ENCODE measurements around the gene ACVR2B. TPM values are rescaled to one million over a fixed set of nuclear protein-coding genes. Genes with fewer than 3 reads are reported as not detected.

ACVR2B gene
- total RNA-seq, 2 donors from 2014 or later: 6.6 to 6.7 TPM

DNA sequence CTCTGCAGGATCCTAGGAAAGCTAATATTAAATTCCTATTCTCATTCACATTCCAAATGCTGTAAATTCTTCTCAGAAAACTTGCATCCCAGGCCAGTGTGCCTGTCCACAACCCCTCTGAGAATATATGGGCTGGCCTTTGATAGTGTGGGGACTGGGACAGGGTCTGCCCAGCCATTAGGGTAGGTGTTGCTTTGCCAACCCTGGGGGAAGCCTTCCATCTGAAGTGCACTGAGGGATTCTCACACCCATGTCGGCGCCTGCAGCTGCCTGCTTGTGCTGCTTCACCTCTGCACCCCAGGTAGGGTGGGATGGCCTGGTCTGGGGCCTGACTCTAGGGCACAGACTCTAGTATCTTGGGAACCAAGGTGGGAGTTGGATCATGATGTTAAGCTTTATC is 27.2 kb downstream of the ACVR2B start:
- peaks cover 10% of the 10 kb centered on the region for H3K4me1 Mint-ChIP-seq
- H3K27me3 Mint-ChIP-seq: no peaks in the 10 kb centered on the region
- peaks cover 3% of the 10 kb centered on the region for H3K36me3 Mint-ChIP-seq (ENCODE audit: low read depth)
- H3K9me3 ChIP-seq (ENCODE audit: control insufficient read depth, low read length, poor library complexity, severe bottlenecking): no peaks in the 10 kb centered on the region
- DNase-seq (no peak), ATAC-seq (no peak)
- H3K4me3 Mint-ChIP-seq: no peak overlapping the region
- H3K27ac Mint-ChIP-seq: no peak overlapping the region

DNA sequence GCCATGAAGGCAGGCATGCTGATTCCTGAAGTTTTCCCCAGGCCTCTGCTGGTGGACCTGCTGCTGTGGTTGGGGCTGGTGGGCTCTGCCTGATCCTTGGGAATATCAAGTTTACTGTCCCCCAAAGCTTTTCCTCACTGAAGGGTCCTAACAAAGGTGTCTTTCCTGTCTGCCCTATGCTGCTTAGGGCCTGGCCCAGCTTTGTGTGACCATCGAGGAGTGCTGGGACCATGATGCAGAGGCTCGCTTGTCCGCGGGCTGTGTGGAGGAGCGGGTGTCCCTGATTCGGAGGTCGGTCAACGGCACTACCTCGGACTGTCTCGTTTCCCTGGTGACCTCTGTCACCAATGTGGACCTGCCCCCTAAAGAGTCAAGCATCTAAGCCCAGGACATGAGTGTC is 29.3 kb downstream of the ACVR2B start:
- DNase-seq (no peak), ATAC-seq (no peak)
- H3K27ac Mint-ChIP-seq: no peak overlapping the region
- no peaks in the 10 kb centered on the region for H3K9me3 ChIP-seq (ENCODE audit: control insufficient read depth, low read length, poor library complexity, severe bottlenecking)
- H3K27me3 Mint-ChIP-seq: no peaks in the 10 kb centered on the region
- peaks cover 3% of the 10 kb centered on the region for H3K36me3 Mint-ChIP-seq (ENCODE audit: low read depth)
- peaks cover 9% of the 10 kb centered on the region for H3K4me1 Mint-ChIP-seq
- H3K4me3 Mint-ChIP-seq: no peak overlapping the region

DNA sequence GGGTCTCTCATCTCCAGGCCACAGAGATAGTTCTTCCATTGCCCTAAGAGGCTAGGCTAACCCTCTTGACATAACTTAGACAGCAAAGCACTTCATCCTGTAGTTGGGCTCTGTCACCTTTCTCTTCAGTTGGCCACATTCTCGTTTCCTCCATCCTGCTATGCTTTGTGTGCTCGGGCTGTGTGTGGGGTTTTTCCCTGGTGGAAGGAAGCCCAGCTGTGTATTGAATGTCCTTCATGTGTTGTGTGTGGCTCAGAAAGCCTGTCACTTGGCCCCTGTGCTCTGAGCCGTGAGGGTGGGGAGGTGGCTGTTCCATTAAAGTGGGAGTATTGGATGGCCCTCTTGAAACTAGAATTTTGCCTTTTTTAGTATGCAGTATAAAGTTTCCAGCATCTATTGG is 33.6 kb downstream of the ACVR2B start:
- H3K9me3 ChIP-seq (ENCODE audit: control insufficient read depth, low read length, poor library complexity, severe bottlenecking): no peaks in the 10 kb centered on the region
- H3K4me1 Mint-ChIP-seq: peaks cover 9% of the 10 kb centered on the region
- peaks cover 3% of the 10 kb centered on the region for H3K36me3 Mint-ChIP-seq (ENCODE audit: low read depth)
- no peak overlapping the region for H3K27ac Mint-ChIP-seq
- H3K4me3 Mint-ChIP-seq: no peak overlapping the region
- DNase-seq (no peak), ATAC-seq (no peak)
- no peaks in the 10 kb centered on the region for H3K27me3 Mint-ChIP-seq

DNA sequence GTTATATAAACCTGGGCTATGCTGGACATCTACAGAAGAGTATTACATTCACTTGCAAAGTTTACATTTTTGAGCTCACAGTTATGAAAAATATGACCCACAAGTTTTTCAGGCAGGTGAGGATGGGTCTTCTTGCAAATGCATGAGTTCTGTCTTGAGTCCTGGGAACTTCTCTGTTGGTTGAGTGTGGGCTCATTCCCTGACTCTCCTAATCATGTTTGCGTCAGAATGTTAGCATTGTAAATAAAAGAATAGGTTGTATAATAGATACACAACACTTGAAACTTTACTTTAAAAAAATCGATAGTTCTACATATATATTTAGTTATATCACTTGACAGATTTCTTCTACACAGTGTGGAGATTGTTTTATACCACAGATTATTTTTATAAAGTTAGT is 35.3 kb downstream of the ACVR2B start:
- Mint-ChIP-seq H3K4me1 (peaks cover 7% of the 10 kb centered on the region), H3K27ac (no peak overlapping the region), H3K27me3 (no peaks in the 10 kb centered on the region), H3K36me3 (ENCODE audit: low read depth) (no peaks in the 10 kb centered on the region), H3K4me3 (no peak overlapping the region)
- no peaks in the 10 kb centered on the region for H3K9me3 ChIP-seq (ENCODE audit: control insufficient read depth, low read length, poor library complexity, severe bottlenecking)
- DNase-seq (no peak), ATAC-seq (no peak)

DNA sequence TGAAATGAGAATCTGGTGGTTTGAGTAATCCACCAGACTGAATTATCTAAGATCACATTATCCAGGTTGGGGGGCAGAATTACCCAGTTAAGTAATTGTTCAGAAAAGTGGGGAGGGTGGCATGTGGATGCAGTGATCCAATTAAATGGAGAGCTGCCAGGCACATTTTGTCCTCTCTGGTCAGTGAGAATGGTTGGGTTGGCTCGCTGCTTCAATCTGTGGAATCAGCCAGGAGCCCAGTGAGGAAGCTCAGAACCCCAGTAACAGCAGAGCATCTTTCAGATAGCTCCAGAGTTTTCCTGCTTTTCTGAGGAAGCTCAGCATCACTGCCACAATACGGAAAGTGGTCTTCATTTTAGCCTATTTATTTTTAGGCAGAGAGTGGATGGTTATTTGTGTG is 36.1 kb downstream of the ACVR2B start:
- no peak overlapping the region for H3K4me3 Mint-ChIP-seq
- H3K36me3 Mint-ChIP-seq (ENCODE audit: low read depth): no peaks in the 10 kb centered on the region
- H3K9me3 ChIP-seq (ENCODE audit: control insufficient read depth, low read length, poor library complexity, severe bottlenecking): no peaks in the 10 kb centered on the region
- H3K4me1 Mint-ChIP-seq: peaks cover 7% of the 10 kb centered on the region
- DNase-seq (no peak), ATAC-seq (no peak)
- no peaks in the 10 kb centered on the region for H3K27me3 Mint-ChIP-seq
- no peak overlapping the region for H3K27ac Mint-ChIP-seq

DNA sequence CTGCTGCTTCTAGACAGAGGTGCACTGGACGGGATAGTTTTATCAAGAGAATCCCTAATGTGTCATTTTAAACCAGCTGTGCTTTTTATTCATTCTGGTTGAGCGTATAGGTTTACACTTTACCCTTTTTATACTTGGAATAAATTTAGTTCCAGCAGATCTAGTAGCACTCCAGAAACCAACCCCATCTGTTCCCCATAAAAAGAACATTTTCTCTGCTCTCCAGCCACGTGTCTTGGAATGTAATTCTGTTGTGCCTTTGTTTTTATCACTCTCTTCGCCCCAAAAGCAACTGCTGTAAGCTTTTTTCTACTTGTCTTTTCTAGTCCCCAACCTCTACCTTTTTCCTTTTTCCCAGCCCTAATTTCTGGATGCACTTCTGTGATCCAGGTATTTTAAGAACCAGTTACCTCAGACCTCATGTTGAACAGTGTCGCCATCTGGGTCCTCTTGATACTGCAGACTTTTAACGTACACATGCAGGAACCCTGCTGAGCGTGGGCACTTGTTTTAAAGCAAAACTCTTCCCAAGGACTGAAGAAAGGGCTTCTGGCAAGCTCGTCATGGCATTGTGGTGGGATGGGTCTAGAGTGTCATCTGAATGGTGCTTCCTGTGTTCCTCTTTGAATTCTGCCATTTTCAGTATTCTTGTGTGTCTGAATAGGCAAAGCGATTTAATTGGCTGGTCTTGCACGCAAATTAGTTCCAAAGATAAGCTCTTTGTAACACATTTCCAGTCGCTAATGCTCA is 36.8 kb downstream of the ACVR2B start:
- Mint-ChIP-seq H3K4me1 (peaks cover 4% of the 10 kb centered on the region), H3K27ac (no peak overlapping the region), H3K27me3 (no peaks in the 10 kb centered on the region), H3K36me3 (ENCODE audit: low read depth) (no peaks in the 10 kb centered on the region), H3K4me3 (no peak overlapping the region)
- no peaks in the 10 kb centered on the region for H3K9me3 ChIP-seq (ENCODE audit: control insufficient read depth, low read length, poor library complexity, severe bottlenecking)
- ATAC-seq (no peak), DNase-seq (no peak)

DNA sequence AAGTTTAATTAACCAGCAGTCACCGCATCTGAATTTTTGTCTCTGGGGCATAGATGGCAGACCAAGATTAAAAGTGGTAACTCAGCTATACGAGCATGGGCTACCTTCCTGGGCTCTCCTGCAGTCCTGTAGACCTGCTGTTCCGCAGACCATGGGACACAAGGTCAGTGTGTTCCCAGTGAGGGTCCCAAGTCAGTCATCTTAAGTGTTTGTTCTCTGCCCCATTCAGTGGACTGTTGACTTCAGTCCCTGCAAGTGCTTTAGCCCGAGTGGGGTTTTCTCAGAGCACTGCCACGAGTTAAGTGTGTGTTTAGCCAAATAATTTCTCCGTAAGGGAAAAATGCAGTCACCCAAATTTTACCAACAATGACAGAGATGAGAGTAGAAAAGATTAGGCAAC is 37.5 kb downstream of the ACVR2B start:
- Mint-ChIP-seq H3K36me3 (ENCODE audit: low read depth) (no peaks in the 10 kb centered on the region), H3K4me1 (peaks cover 4% of the 10 kb centered on the region), H3K4me3 (no peak overlapping the region), H3K27me3 (no peaks in the 10 kb centered on the region), H3K27ac (no peak overlapping the region)
- no peak for DNase-seq
- H3K9me3 ChIP-seq (ENCODE audit: control insufficient read depth, low read length, poor library complexity, severe bottlenecking): no peaks in the 10 kb centered on the region
- ATAC-seq: no peak

DNA sequence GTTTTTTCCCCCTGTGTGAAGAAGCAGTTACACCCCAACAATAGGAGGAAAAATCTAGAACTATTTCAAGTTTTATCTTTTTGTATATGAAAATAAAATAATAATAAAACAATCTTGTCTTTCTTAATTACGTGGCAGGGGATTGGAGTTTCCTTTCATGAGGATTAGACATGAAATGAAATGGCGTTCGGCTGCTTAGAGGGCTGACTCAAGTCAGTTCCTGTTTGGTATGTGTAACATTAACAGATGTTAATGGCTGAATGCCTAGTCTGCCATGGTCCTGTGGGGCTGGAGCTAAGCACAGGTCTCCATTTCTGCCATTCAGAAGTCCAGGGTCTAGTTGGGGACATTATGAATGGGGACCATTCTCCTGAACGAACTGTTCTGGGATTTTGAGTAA is 39.3 kb downstream of the ACVR2B start:
- DNase-seq (no peak), ATAC-seq (no peak)
- no peaks in the 10 kb centered on the region for H3K9me3 ChIP-seq (ENCODE audit: control insufficient read depth, low read length, poor library complexity, severe bottlenecking)
- Mint-ChIP-seq H3K36me3 (ENCODE audit: low read depth) (no peaks in the 10 kb centered on the region), H3K4me3 (no peak overlapping the region), H3K27ac (no peak overlapping the region), H3K27me3 (no peaks in the 10 kb centered on the region), H3K4me1 (peaks cover 10% of the 10 kb centered on the region)

DNA sequence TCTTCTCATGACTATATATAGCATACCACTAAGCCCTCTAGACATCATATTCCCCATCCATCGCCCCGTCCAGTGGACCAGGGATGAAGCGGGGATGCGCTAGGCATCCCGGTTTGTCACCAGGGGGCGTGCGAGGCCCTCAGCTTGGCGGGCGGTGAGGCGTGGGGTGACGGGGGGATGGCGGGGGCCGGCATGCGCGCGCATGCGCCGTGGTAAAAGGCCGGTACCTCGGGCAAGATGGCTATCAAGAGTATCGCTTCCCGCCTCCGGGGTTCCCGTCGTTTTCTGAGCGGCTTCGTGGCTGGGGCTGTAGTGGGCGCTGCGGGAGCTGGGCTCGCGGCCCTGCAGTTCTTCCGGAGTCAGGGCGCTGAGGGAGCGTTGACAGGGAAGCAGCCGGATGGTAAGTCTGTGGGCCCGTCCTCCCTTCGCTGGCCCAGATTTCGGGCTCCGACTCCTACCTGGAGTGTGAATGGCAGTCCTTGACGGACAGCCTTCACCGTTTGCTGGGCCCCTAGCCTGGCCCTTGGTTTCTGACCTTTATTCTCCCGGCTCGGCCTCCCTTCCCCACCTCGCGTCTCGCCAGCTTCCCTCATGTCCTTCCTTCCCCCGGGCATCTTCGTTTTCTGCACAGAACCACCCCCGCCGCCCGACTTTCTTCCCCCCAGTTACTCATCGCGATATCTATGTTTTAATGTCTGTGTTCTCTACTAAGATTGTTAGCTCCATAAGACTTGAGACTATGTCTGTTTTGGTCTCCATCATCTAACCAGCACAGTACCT is 42.6 kb downstream of the ACVR2B start, which contains the start of gene EXOG:
EXOG (plus strand) TSS at position 210 of the 780 bp plus-strand sequence; CDS start at position 238, 28 bp downstream.
- Mint-ChIP-seq H3K27me3 (no peaks in the 10 kb centered on the region), H3K4me1 (peaks cover 14% of the 10 kb centered on the region), H3K36me3 (ENCODE audit: low read depth) (no peaks in the 10 kb centered on the region), H3K4me3 (peak within 1 kb of the TSS; percentile 96), H3K27ac (peak within 1 kb of the TSS; percentile 91)
- DNase-seq (peak; percentile 93 to 95 (median 94)), ATAC-seq (peak; percentile 96)
- H3K9me3 ChIP-seq (ENCODE audit: control insufficient read depth, low read length, poor library complexity, severe bottlenecking): no peaks in the 10 kb centered on the region

DNA sequence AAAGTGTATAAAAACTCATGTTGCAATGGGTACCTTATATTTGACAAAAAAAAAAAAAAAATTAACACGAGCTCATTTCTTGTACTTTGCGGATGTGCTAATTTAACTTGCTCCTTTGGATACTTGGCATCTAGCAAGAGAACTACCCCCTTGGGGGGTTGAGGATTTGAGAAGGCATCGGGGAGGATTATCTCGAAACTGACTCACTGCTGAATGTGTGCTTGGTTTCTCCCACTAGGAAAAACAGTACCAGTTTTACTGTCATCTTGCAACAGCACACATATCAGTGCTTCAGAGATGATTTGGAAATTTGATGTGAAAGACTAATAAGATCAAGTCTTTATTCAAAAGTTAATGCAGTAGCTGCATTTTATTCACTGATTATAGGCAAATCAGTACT is 43.3 kb downstream of the ACVR2B start:
- no peaks in the 10 kb centered on the region for H3K9me3 ChIP-seq (ENCODE audit: control insufficient read depth, low read length, poor library complexity, severe bottlenecking)
- H3K4me3 Mint-ChIP-seq: peak overlapping the region; percentile 96
- DNase-seq (no peak), ATAC-seq (no peak)
- peak overlapping the region; percentile 91 for H3K27ac Mint-ChIP-seq
- no peaks in the 10 kb centered on the region for H3K27me3 Mint-ChIP-seq
- peaks cover 14% of the 10 kb centered on the region for H3K4me1 Mint-ChIP-seq
- no peaks in the 10 kb centered on the region for H3K36me3 Mint-ChIP-seq (ENCODE audit: low read depth)

DNA sequence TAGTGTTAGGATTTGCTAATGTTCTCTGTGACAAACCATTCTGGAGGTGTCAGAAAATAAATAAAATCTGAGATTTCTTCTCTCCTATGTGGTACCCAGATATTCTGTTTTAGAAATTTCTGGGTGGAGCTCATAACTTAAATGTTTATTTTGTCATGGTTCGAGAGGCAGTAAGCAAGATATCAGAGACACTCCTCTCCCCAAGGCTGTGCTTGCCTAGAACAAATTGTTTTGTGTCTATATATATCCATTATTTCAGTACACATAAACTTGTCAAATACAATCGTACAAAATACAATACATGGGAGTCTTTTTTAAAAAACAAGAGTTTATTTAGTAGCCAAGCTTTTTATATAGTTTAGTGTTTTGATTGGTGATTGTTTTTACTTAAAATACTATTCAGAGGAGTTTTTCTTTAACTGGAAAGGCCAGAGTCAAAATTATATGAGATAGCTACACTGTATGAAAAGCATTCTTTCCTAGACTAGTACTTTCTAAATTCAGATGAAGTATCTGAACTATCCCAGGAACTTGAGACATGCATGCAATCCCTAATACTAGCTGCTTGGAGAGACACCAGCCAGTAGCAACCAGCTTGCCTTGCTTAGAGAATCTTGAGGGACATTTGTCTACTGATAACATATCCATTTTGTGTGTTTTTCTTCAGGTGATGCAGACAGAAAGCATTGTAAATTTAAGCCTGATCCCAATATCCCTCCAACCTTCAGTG is 47.2 kb downstream of the ACVR2B start:
- Mint-ChIP-seq H3K4me1 (peaks cover 14% of the 10 kb centered on the region), H3K4me3 (no peak overlapping the region), H3K27ac (no peak overlapping the region), H3K36me3 (ENCODE audit: low read depth) (no peaks in the 10 kb centered on the region), H3K27me3 (no peaks in the 10 kb centered on the region)
- H3K9me3 ChIP-seq (ENCODE audit: control insufficient read depth, low read length, poor library complexity, severe bottlenecking): no peaks in the 10 kb centered on the region
- no peak for DNase-seq
- ATAC-seq: no peak

DNA sequence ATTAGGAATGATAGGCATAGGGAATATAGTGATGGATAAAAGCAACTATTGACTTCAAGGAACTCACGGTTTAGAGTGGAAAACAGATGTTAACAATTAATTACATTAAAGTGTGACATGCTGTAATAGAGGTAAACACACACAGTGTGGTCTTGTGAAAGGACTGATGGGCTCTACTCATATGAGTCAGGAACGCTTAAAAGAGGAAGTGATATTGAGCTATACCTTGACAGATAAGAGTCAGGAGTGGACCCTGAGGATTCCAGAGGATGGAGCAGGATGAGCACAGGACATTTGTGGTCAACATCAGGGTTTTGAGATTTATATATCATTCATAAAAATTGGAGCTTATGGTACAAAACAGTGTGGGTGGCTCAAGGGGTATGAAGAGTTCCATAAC is 53.4 kb downstream of the ACVR2B start:
- no peaks in the 10 kb centered on the region for H3K9me3 ChIP-seq (ENCODE audit: control insufficient read depth, low read length, poor library complexity, severe bottlenecking)
- H3K27ac Mint-ChIP-seq: no peak overlapping the region
- no peaks in the 10 kb centered on the region for H3K27me3 Mint-ChIP-seq
- H3K4me1 Mint-ChIP-seq: peaks cover 2% of the 10 kb centered on the region
- ATAC-seq (no peak), DNase-seq (no peak)
- H3K36me3 Mint-ChIP-seq (ENCODE audit: low read depth): peaks cover 9% of the 10 kb centered on the region
- H3K4me3 Mint-ChIP-seq: no peak overlapping the region

DNA sequence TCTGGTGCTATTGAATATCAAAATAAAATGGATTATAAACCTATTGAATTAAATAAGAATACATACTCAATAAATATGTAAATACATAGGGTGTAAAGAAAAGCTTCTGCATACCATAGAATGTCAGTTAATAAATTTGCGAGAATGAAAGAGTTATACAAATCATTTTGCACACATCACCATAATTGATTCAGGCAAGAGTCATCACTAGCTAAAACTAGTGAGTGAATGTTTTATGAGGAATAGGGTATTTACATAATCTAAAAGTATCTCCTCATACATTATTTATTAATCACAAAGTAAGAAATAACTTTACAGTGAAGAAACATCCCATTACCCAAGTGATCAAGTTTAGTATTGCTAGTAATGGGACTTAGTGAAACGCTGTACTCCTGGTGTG is 56.0 kb downstream of the ACVR2B start:
- Mint-ChIP-seq H3K36me3 (ENCODE audit: low read depth) (peaks cover 19% of the 10 kb centered on the region), H3K27ac (no peak overlapping the region)
- ATAC-seq: no peak

More for the DNA sequence above, 56.0 kb downstream of the ACVR2B start:
- no peak for DNase-seq
- no peaks in the 10 kb centered on the region for H3K9me3 ChIP-seq (ENCODE audit: control insufficient read depth, low read length, poor library complexity, severe bottlenecking)
- Mint-ChIP-seq H3K27me3 (no peaks in the 10 kb centered on the region), H3K4me3 (no peak overlapping the region), H3K4me1 (peaks cover 11% of the 10 kb centered on the region)
